Measurements from ENCODE around the gene TNFRSF21.

Gene TNFRSF21

DNA sequence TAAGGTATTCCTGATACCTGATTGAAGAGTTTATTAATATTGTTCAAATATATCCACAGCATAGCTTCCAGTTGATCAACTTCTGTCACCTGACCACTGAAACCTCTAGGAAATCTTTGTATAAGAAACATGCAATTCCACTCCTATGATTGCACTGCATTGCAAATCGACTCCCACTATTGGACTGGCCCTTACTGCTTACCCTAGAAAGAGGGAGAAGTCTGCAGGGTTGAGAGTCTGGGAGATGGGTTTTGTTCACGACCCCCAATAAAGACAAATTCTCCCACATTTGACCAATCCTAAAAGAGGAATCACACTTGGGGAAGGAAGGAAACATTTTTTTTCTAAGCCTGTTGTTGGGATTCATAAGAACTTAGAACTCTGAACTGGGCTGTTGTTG, 43.7 kb downstream of the TNFRSF21 start:
- TF ChIP-seq, protein P1, sequence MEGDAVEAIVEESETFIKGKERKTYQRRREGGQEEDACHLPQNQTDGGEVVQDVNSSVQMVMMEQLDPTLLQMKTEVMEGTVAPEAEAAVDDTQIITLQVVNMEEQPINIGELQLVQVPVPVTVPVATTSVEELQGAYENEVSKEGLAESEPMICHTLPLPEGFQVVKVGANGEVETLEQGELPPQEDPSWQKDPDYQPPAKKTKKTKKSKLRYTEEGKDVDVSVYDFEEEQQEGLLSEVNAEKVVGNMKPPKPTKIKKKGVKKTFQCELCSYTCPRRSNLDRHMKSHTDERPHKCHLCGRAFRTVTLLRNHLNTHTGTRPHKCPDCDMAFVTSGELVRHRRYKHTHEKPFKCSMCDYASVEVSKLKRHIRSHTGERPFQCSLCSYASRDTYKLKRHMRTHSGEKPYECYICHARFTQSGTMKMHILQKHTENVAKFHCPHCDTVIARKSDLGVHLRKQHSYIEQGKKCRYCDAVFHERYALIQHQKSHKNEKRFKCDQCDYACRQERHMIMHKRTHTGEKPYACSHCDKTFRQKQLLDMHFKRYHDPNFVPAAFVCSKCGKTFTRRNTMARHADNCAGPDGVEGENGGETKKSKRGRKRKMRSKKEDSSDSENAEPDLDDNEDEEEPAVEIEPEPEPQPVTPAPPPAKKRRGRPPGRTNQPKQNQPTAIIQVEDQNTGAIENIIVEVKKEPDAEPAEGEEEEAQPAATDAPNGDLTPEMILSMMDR (IDR thresholded peaks at IDR 0.05; ENCODE audit: extremely low read depth, insufficient read depth, missing control alignments) = no peak
- DNase-seq (ENCODE audit: low spot score) = no peak
- in situ Hi-C loops (cut with MboI; ENCODE audit: low pct_unique_long_range_greater_than_20kb, low sequenced_read_pairs, unreplicated experiment) = no loop called here

GRCh38 chr6:47264775-47265184, 44.9 kb downstream of the TNFRSF21 start:
- in situ Hi-C loops (cut with MboI; ENCODE audit: low pct_unique_long_range_greater_than_20kb, low sequenced_read_pairs, unreplicated experiment) = no loop called here
- TF ChIP-seq, protein P1 (IDR thresholded peaks at IDR 0.05; ENCODE audit: extremely low read depth, insufficient read depth, missing control alignments) = no peak
- DNase-seq (ENCODE audit: low spot score) = no peak

- TF ChIP-seq, protein P1 (IDR thresholded peaks at IDR 0.05; ENCODE audit: extremely low read depth, insufficient read depth, missing control alignments) = no peak
- no peak for DNase-seq (ENCODE audit: low spot score)
- in situ Hi-C loops (cut with MboI; ENCODE audit: low pct_unique_long_range_greater_than_20kb, low sequenced_read_pairs, unreplicated experiment) = no loop called here
Measured at GRCh38 chr6:47263268-47263667, 46.4 kb downstream of the TNFRSF21 start.

- DNase-seq (ENCODE audit: low spot score) = no peak
- TF ChIP-seq, protein P1 (IDR thresholded peaks at IDR 0.05; ENCODE audit: extremely low read depth, insufficient read depth, missing control alignments) = no peak
- in situ Hi-C loops (cut with MboI; ENCODE audit: low pct_unique_long_range_greater_than_20kb, low sequenced_read_pairs, unreplicated experiment) = no loop called here
Measured at GRCh38 chr6:47262231-47262630, 47.5 kb downstream of the TNFRSF21 start.

DNA sequence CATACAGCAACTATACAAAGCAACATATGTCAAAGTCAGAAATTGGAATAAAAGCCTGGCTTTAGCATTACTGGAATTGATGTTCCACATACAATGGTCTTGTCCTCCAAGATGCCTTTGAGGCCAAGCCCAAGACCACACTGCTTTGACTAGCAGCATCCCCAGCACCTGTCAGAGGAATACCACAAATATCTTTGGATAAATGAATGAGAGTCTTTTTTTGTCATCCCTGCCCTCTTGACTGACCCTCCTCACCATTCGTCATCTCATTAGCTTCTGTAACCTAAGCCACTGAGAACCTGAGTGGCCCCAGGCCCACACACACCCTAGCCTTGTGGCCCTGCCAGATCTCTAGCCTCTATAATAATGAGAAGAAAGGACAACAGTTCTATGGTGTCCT, 48.5 kb downstream of the TNFRSF21 start:
- in situ Hi-C loops (cut with MboI; ENCODE audit: low pct_unique_long_range_greater_than_20kb, low sequenced_read_pairs, unreplicated experiment) = no loop called here
- DNase-seq (ENCODE audit: low spot score) = no peak
- TF ChIP-seq, protein P1 (IDR thresholded peaks at IDR 0.05; ENCODE audit: extremely low read depth, insufficient read depth, missing control alignments) = no peak

DNA sequence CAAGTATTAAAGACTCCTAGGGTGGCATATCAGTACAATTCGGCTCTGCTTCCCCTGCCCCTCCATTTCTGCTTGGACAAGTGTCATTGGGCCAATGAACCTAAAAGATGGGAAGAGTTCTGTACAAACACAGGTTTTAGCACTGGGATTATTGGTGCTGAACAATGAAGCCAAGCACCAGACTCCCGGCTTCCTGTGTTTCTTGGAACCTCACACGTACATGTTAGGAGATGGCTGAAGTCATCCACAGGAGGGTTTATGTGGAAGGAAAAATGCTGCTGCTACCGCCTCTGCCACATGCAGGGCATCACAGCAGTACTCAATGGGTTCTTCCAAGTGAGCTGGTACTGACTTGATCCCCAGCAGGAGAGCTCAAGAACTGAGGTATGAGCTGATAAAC, 49.7 kb downstream of the TNFRSF21 start:
- TF ChIP-seq, protein P1 (IDR thresholded peaks at IDR 0.05; ENCODE audit: extremely low read depth, insufficient read depth, missing control alignments) = no peak
- in situ Hi-C loops (cut with MboI; ENCODE audit: low pct_unique_long_range_greater_than_20kb, low sequenced_read_pairs, unreplicated experiment) = no loop called here
- no peak for DNase-seq (ENCODE audit: low spot score)

Measured in GM13977 (cell line).